ENCODE data around the gene CCDC9. TPM values are rescaled to one million over a fixed set of nuclear protein-coding genes. Genes with fewer than 3 reads are reported as not detected.

CCDC9 gene
- total and polyA plus RNA-seq, 2 of the 13 experiments (the other 11 are each of a cell fraction or from before 2014, with no cell fraction given), result 2.9 to 6.3 TPM

DNA sequence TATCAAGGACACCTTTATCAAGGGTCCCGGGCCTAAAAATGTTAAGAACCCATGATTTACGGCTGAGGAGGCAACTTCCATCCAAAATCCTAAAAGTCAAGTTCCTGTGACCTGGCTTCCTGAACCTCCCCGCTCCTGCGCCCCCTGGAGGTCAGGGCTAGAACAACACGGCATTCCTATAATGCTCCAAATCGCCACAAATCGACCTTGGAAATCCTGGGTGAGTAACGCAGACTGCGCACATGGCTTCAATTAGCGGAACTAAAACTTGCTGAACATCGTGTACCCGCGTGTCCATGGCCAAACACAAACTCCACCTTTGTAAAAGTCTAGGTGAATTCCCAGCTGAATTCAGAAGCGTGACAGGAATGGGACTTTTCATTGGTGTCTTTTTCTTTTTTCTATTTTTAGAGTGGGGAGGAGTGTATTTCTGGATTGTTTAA, 49.0 kb downstream of the CCDC9 start (continued):
- peak; percentile 74 for TF ChIP-seq ELF1 (CRISPR knock-in tag; IDR thresholded peaks at IDR 0.05)
- TF ChIP-seq XBP1 (CRISPR knock-in tag; IDR thresholded peaks at IDR 0.05), result no peak
- TF ChIP-seq JDP2 (CRISPR knock-in tag; IDR thresholded peaks at IDR 0.05; ENCODE audit: borderline replicate concordance), result no peak
- TF ChIP-seq SATB2 (CRISPR knock-in tag; IDR thresholded peaks at IDR 0.05), result no peak
- no peak for TF ChIP-seq HDAC6 (IDR thresholded peaks at IDR 0.05; ENCODE audit: low read depth, low read length)
- TF ChIP-seq ZNF577 (CRISPR knock-in tag; IDR thresholded peaks at IDR 0.05; ENCODE audit: borderline replicate concordance, low read depth), result no peak
- peak; percentile 74 for TF ChIP-seq KDM2A (CRISPR knock-in tag; IDR thresholded peaks at IDR 0.05; ENCODE audit: borderline replicate concordance, low read depth)
- TF ChIP-seq NR1H2 (CRISPR knock-in tag; IDR thresholded peaks at IDR 0.05; ENCODE audit: borderline replicate concordance, low read depth), result no peak
- TF ChIP-seq ZNF746 (CRISPR knock-in tag; IDR thresholded peaks at IDR 0.05), result no peak
- TF ChIP-seq ZNF543 (CRISPR knock-in tag; IDR thresholded peaks at IDR 0.05), result no peak
- TF ChIP-seq, protein P1, sequence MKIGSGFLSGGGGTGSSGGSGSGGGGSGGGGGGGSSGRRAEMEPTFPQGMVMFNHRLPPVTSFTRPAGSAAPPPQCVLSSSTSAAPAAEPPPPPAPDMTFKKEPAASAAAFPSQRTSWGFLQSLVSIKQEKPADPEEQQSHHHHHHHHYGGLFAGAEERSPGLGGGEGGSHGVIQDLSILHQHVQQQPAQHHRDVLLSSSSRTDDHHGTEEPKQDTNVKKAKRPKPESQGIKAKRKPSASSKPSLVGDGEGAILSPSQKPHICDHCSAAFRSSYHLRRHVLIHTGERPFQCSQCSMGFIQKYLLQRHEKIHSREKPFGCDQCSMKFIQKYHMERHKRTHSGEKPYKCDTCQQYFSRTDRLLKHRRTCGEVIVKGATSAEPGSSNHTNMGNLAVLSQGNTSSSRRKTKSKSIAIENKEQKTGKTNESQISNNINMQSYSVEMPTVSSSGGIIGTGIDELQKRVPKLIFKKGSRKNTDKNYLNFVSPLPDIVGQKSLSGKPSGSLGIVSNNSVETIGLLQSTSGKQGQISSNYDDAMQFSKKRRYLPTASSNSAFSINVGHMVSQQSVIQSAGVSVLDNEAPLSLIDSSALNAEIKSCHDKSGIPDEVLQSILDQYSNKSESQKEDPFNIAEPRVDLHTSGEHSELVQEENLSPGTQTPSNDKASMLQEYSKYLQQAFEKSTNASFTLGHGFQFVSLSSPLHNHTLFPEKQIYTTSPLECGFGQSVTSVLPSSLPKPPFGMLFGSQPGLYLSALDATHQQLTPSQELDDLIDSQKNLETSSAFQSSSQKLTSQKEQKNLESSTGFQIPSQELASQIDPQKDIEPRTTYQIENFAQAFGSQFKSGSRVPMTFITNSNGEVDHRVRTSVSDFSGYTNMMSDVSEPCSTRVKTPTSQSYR (CRISPR knock-in tag; IDR thresholded peaks at IDR 0.05; ENCODE audit: borderline replicate concordance), result no peak
- TF ChIP-seq PCBP1 (IDR thresholded peaks at IDR 0.05; ENCODE audit: borderline replicate concordance, low read depth, low read length), result no peak
- TF ChIP-seq ZNF780A (CRISPR knock-in tag; IDR thresholded peaks at IDR 0.05), result no peak
- no peak for TF ChIP-seq PHF8 (CRISPR knock-in tag; IDR thresholded peaks at IDR 0.05)
- no peak for TF ChIP-seq ZNF782 (CRISPR knock-in tag; IDR thresholded peaks at IDR 0.05; ENCODE audit: borderline replicate concordance)
- TF ChIP-seq JUND (CRISPR knock-in tag; IDR thresholded peaks at IDR 0.05), result no peak
- TF ChIP-seq ZNF672 (CRISPR knock-in tag; IDR thresholded peaks at IDR 0.05), result no peak
- peak; percentile 56; the same call in 1 of the 2 replicates for TF ChIP-seq SOX5 (CRISPR knock-in tag; IDR thresholded peaks at IDR 0.05; ENCODE audit: borderline replicate concordance)
- no peak for TF ChIP-seq GFI1 (CRISPR knock-in tag; IDR thresholded peaks at IDR 0.05; ENCODE audit: borderline replicate concordance)
- 0 out of 2 replicates have a peak, but pooled peaks have one; percentile 28 for TF ChIP-seq BCL6 (CRISPR knock-in tag; IDR thresholded peaks at IDR 0.05)
- TF ChIP-seq ZGPAT (CRISPR knock-in tag; IDR thresholded peaks at IDR 0.05), result peak; percentile 51
- TF ChIP-seq, protein P2, sequence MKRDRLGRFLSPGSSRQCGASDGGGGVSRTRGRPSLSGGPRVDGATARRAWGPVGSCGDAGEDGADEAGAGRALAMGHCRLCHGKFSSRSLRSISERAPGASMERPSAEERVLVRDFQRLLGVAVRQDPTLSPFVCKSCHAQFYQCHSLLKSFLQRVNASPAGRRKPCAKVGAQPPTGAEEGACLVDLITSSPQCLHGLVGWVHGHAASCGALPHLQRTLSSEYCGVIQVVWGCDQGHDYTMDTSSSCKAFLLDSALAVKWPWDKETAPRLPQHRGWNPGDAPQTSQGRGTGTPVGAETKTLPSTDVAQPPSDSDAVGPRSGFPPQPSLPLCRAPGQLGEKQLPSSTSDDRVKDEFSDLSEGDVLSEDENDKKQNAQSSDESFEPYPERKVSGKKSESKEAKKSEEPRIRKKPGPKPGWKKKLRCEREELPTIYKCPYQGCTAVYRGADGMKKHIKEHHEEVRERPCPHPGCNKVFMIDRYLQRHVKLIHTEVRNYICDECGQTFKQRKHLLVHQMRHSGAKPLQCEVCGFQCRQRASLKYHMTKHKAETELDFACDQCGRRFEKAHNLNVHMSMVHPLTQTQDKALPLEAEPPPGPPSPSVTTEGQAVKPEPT (CRISPR knock-in tag; IDR thresholded peaks at IDR 0.05; ENCODE audit: low read depth), result no peak
- no peak for TF ChIP-seq ZKSCAN1 (IDR thresholded peaks at IDR 0.05; ENCODE audit: low read length)
- TF ChIP-seq NFYB (CRISPR knock-in tag; IDR thresholded peaks at IDR 0.05), result no peak
- TF ChIP-seq CENPT (CRISPR knock-in tag; IDR thresholded peaks at IDR 0.05; ENCODE audit: low read depth), result no peak
- no peak; the same call in 1 of the 2 replicates for TF ChIP-seq KLF6 (CRISPR knock-in tag; IDR thresholded peaks at IDR 0.05)
- peak; percentile 24; the same call in 1 of the 2 replicates for TF ChIP-seq ZNF24 (IDR thresholded peaks at IDR 0.05)
- no peak for TF ChIP-seq MXD4 (CRISPR knock-in tag; IDR thresholded peaks at IDR 0.05)
- TF ChIP-seq NFE2 (CRISPR knock-in tag; IDR thresholded peaks at IDR 0.05), result no peak
